ENCODE results near the gene HOXC9.
A peak's percentile ranks its signal among the peaks of the same experiment; 100 is the strongest.

Gene HOXC9

GRCh38 chr12:53973236-53974042 lies 26.5 kb upstream of the HOXC9 start (continued):
- TF ChIP-seq PRDM4 (tag by site-specific recombination; IDR thresholded peaks at IDR 0.05) (peak; percentile 28; the same call in 1 of the 2 replicates), ZNF266 (tag by site-specific recombination; IDR thresholded peaks at IDR 0.05; ENCODE audit: low read depth) (no peak), ZNF366 (tag by site-specific recombination; conservative IDR thresholded peaks at IDR 0.05) (peak; percentile 70), ZNF10 (tag by site-specific recombination; IDR thresholded peaks at IDR 0.05) (no peak), ZNF658 (tag by site-specific recombination; IDR thresholded peaks at IDR 0.05) (no peak), ZNF530 (tag by site-specific recombination; IDR thresholded peaks at IDR 0.05; ENCODE audit: low read depth) (peak; percentile 81), ZNF704 (tag by site-specific recombination; IDR thresholded peaks at IDR 0.05) (no peak), ZNF791 (tag by site-specific recombination; IDR thresholded peaks at IDR 0.05) (no peak), KLF9 (tag by site-specific recombination; IDR thresholded peaks at IDR 0.05; ENCODE audit: low read depth) (peak; percentile 36), ZFP3 (tag by site-specific recombination; IDR thresholded peaks at IDR 0.05; ENCODE audit: low read depth) (no peak), ZNF132 (tag by site-specific recombination; IDR thresholded peaks at IDR 0.05; ENCODE audit: borderline replicate concordance) (no peak), ZNF394 (tag by site-specific recombination; IDR thresholded peaks at IDR 0.05; ENCODE audit: borderline replicate concordance) (peak; percentile 88), ZSCAN4 (tag by site-specific recombination; IDR thresholded peaks at IDR 0.05) (no peak), PATZ1 (tag by site-specific recombination; IDR thresholded peaks at IDR 0.05) (peak; percentile 65), INSM2 (tag by site-specific recombination; IDR thresholded peaks at IDR 0.05) (no peak), ZNF48 (tag by site-specific recombination; IDR thresholded peaks at IDR 0.05) (no peak), KLF10 (tag by site-specific recombination; IDR thresholded peaks at IDR 0.05) (peak; percentile 44; the same call in 1 of the 2 replicates), TCF7L2 (IDR thresholded peaks at IDR 0.05; ENCODE audit: borderline replicate concordance, low read depth, low read length) (no peak), ZNF202 (tag by site-specific recombination; IDR thresholded peaks at IDR 0.05; ENCODE audit: borderline replicate concordance) (no peak), ZNF677 (tag by site-specific recombination; IDR thresholded peaks at IDR 0.05) (no peak), ZBTB6 (tag by site-specific recombination; IDR thresholded peaks at IDR 0.05) (no peak; the same call in 1 of the 2 replicates), ZFHX2 (tag by site-specific recombination; conservative IDR thresholded peaks at IDR 0.05) (peak; percentile 90), ZNF2 (tag by site-specific recombination; IDR thresholded peaks at IDR 0.05) (0 out of 2 replicates have a peak, but pooled peaks have one; percentile 20), REPIN1 (tag by site-specific recombination; IDR thresholded peaks at IDR 0.05; ENCODE audit: low read depth) (no peak), ZNF623 (tag by site-specific recombination; IDR thresholded peaks at IDR 0.05) (no peak), ZNF629 (tag by site-specific recombination; IDR thresholded peaks at IDR 0.05) (no peak), EGR2 (tag by site-specific recombination; IDR thresholded peaks at IDR 0.05; ENCODE audit: low read depth) (peak; percentile 92)

Data from HEK293 (cell line).